HCT116 (cell line): Measurements from ENCODE around the gene SRR.
"Not testable (repeated sequence)": the region's sequence is repeated elsewhere in the genome, so short reads cannot be mapped to it uniquely, and the experiment has no call there.

Experiments used
- EGR1 ChIP-seq: IDR thresholded peaks from 2 replicates; pipeline ENCODE4 v1.6.1; 2012; ENCODE audit warnings: low read depth
- EZH2 ChIP-seq: fragments of 200-600 bp; sonication (generic); IDR thresholded peaks from 2 replicates; pipeline ENCODE4 v1.6.1; 2017; ENCODE audit warnings: antibody characterized with exemption, mixed run types
- EZH2phosphoT487 ChIP-seq: fragments of 200-600 bp; IDR thresholded peaks from 2 replicates; pipeline ENCODE4 v1.6.1; 2018; ENCODE audit warnings: antibody characterized with exemption, borderline replicate concordance
- JUND ChIP-seq: IDR thresholded peaks from 2 replicates; pipeline ENCODE4 v1.6.1; 2012
- MAX ChIP-seq: IDR thresholded peaks from 2 replicates; pipeline ENCODE4 v1.6.1; 2012
- POLR2A ChIP-seq: IDR thresholded peaks from 2 replicates; pipeline ENCODE4 v1.7.0; 2011; ENCODE audit warnings: borderline replicate concordance; ENCODE audit not compliant: insufficient read depth, insufficient read length; ENCODE audit errors: extremely low read depth
- POLR2AphosphoS5 ChIP-seq: IDR thresholded peaks from 2 replicates; pipeline ENCODE4 v1.6.1; 2011; ENCODE audit warnings: mild to moderate bottlenecking, low read depth, low read length, moderate library complexity
- RAD21 ChIP-seq: IDR thresholded peaks from 2 replicates; pipeline ENCODE4 v1.6.1; 2012; ENCODE audit warnings: low read depth, mild to moderate bottlenecking
- SP1 ChIP-seq: IDR thresholded peaks from 2 replicates; pipeline ENCODE4 v1.6.1; 2012; ENCODE audit warnings: low read depth
- TCF7L2 ChIP-seq: IDR thresholded peaks from 2 replicates; pipeline ENCODE4 v1.7.0; 2011; ENCODE audit warnings: borderline replicate concordance, inconsistent platforms; ENCODE audit not compliant: insufficient read depth, insufficient read length; ENCODE audit errors: extremely low read depth
- YY1 ChIP-seq: IDR thresholded peaks from 2 replicates; pipeline ENCODE4 v1.6.1; 2011; ENCODE audit warnings: low read length, low read depth, moderate library complexity, mild to moderate bottlenecking; ENCODE audit not compliant: insufficient replicate concordance; ENCODE audit errors: extremely low read depth
- ZFX ChIP-seq: fragments of 450-650 bp; IDR thresholded peaks from 2 replicates; pipeline ENCODE4 v1.6.1; 2017
- ZNF274 ChIP-seq: fragments of 200-500 bp; sonication (Bioruptor generic); IDR thresholded peaks from 2 replicates; pipeline ENCODE4 v1.6.1; 2014; ENCODE audit warnings: mild to moderate bottlenecking, low read depth, low read length, inconsistent platforms
- TF ChIP-seq, protein P1 (sequence below), 3 experiments: fragments of 200-600 bp in 1 of 3; sonication (generic) in 1 of 3; IDR thresholded peaks in 2 of 3; conservative IDR thresholded peaks in 1 of 3; 2 replicates each; pipeline ENCODE4 v1.5.1; 2012 to 2017; ENCODE audit warnings: low read depth in 2 of 3, low read length in 2 of 3, antibody characterized with exemption in 1 of 3, borderline replicate concordance in 1 of 3, control low read depth in 1 of 3, mild to moderate bottlenecking in 1 of 3, mixed read lengths in 1 of 3, mixed run types in 1 of 3, moderate library complexity in 1 of 3; ENCODE audit not compliant: insufficient read depth in 1 of 3

DNA sequence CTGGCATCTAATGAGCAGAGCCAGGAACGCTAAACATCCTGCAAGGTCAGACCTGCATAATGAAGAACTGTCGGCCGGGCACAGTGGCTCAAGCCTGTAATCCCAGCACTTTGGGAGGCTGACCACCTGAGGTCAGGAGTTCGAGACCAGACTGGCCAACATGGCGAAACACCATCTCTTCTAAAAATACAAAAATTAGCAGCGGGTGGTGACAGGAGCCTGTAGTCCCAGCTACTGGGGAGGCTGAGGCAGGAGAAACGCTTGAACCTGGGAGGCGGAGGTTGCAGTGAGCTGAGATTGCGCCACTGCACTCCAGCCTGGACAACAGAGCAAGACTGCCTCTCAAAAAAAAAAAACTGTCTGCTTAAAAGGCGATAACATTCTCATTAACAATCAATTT is 38.6 kb upstream of the SRR start:
- not testable (repeated sequence) for TF ChIP-seq EZH2, POLR2A, JUND, TCF7L2, SP1, MAX, ZFX, ZNF274, YY1, EGR1, POLR2AphosphoS5, RAD21, EZH2phosphoT487
- TF ChIP-seq, protein P1, sequence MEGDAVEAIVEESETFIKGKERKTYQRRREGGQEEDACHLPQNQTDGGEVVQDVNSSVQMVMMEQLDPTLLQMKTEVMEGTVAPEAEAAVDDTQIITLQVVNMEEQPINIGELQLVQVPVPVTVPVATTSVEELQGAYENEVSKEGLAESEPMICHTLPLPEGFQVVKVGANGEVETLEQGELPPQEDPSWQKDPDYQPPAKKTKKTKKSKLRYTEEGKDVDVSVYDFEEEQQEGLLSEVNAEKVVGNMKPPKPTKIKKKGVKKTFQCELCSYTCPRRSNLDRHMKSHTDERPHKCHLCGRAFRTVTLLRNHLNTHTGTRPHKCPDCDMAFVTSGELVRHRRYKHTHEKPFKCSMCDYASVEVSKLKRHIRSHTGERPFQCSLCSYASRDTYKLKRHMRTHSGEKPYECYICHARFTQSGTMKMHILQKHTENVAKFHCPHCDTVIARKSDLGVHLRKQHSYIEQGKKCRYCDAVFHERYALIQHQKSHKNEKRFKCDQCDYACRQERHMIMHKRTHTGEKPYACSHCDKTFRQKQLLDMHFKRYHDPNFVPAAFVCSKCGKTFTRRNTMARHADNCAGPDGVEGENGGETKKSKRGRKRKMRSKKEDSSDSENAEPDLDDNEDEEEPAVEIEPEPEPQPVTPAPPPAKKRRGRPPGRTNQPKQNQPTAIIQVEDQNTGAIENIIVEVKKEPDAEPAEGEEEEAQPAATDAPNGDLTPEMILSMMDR (IDR thresholded peaks at IDR 0.05 in 2 of 3, conservative IDR thresholded peaks at IDR 0.05 in 1 of 3; ENCODE audit: borderline replicate concordance in 1 of 3, insufficient read depth in 1 of 3, low read depth in 2 of 3, low read length in 2 of 3): not testable (repeated sequence)
